ENCODE data around the gene POLDIP2. TPM values are rescaled to one million over a fixed set of nuclear protein-coding genes. Genes with fewer than 3 reads are reported as not detected.

Gene POLDIP2
- total RNA-seq, 1 donor from 2014 or later = 160 TPM

DNA sequence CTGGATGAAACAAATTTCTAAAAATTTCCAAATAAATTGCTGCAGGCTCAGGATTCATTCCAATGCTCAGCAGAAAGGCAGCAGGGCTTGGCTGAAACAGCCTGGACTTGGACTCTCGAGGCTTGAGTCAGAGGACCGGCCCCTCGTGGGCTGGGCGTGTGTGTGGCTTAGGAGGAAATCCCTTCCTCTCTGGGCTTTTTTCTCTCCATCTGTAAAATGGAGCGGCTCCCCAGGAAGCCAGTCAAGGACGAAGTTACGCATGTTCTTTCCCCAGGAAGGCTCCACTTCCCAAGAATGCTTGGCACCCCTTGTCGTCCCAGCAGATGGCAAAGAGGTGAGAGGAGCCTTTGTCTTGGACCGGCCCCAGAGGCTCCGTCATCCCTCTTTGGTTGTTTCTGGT is 35.2 kb upstream of the POLDIP2 start:
- intact Hi-C loops (cut with DNase I) = no loop called here
- ATAC-seq (no peak), DNase-seq (ENCODE audit: missing footprints) (no peak)

DNA sequence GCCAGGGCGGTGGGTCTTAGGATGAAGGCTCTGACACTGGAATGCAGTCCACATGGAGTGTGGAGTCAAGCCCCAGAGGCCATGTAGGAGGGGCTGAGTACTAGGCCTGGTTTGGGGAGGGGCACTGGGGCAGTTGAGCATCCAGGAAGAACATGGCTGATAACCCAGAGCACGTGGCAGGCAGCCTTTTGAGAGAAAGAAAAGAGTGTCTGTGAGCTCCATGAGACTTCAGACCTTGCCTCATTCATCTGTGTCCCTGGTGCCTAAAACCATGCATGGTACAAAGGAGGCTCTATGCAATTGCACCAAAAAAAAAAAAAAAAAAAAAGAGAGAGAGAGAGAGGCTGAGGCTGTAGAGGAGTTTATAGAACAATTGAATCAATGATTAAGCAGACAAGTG is 34.1 kb upstream of the POLDIP2 start:
- intact Hi-C loops (cut with DNase I) = no loop called here
- ATAC-seq = no peak
- DNase-seq (ENCODE audit: missing footprints) = no peak

DNA sequence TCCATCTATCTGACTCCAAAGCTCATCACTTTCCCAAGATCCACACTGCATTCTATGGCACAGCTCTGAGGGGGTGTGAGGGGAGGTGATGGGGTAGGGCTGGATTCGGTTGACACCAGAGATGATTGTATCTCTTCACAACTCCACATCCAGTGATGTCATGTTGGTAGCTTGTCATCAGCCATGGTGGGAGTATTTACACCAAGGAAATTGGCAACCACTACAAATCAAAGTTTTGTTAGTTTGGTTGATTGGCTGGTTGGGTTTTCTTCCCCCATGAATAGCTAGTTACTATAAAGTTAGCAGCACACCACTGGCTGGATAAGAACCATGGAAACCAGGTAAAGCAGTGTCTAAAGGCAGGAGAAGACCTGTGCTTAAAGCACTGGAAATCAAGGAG is 33.7 kb upstream of the POLDIP2 start:
- ATAC-seq (no peak), DNase-seq (ENCODE audit: missing footprints) (no peak)
- intact Hi-C loops (cut with DNase I) = no loop called here

DNA sequence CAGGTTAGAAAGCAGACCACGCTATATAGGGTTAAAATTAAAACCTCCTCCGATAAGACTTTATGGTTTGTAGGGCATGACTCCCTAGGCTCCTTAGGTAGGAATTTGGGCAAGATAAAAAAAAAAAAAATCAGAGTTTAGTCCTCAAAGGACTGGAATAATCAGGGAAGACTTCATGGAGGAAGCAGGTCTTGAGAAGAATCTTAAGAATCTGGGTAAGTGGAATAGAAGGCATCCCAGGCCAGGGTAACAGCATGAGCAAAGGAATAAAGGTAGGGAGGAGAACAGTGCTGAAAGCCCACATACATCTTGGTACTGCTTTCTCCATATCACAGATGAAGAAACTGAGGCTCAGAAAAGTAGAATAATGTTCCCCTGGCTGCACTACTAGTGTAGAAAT is 33.2 kb upstream of the POLDIP2 start:
- intact Hi-C loops (cut with DNase I) = no loop called here
- DNase-seq (ENCODE audit: missing footprints) (no peak), ATAC-seq (no peak)

DNA sequence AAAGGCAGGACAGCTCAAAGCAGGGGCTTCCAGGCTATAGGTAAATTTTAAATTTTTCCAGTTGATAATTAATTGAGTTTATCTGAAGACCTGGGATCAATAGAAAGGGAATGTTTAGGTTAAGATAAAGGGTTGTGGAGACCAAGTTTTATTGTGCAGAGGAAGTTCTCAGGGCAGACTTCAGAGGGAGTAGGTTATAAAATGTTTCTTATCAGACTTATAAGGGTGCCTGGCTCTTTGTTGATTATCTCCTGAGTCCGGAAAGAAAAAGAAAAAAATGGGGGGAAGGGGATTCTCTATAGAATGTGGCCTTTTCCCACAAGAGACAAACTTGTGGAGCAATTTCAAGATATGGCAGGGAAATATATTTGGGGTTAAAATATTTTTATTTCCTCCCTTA is 32.8 kb upstream of the POLDIP2 start:
- no peak for ATAC-seq
- DNase-seq (ENCODE audit: missing footprints) = no peak
- intact Hi-C loops (cut with DNase I) = no loop called here

DNA sequence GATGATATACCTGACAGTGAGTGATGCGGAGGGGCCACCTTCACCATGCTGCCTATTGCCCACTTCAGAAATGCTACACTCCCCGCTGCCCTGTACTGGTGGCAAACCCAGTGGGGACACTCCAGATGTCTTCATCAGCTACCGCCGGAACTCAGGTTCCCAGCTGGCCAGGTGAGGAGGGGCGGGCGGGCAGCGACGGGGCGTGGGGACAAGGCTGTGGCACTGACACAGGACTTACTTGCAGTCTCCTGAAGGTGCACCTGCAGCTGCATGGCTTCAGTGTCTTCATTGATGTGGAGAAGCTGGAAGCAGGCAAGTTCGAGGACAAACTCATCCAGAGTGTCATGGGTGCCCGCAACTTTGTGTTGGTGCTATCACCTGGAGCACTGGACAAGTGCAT is 30.8 kb upstream of the POLDIP2 start:
- intact Hi-C loops (cut with DNase I) = no loop called here
- ATAC-seq (no peak), DNase-seq (ENCODE audit: missing footprints) (no peak)

DNA sequence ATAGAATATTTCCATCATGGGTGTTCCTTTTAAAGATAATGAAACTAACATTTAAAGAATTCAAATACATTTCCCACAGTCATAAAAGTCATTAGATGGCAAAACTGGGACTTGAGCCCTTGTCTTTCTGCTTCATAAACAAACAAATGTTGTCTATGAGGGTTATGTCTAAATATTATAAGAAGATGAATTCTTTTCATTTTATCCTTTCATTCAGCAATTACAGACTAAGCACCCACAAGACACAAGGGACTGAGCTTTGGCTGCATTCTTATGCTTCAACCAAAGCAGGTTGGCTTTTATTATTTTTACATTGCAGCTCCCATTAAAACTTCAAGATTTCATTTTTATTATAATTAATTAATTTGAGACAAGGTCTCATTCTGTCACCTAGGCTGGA is 29.1 kb upstream of the POLDIP2 start:
- intact Hi-C loops (cut with DNase I) = no loop called here
- no peak for DNase-seq (ENCODE audit: missing footprints)
- ATAC-seq = no peak

DNA sequence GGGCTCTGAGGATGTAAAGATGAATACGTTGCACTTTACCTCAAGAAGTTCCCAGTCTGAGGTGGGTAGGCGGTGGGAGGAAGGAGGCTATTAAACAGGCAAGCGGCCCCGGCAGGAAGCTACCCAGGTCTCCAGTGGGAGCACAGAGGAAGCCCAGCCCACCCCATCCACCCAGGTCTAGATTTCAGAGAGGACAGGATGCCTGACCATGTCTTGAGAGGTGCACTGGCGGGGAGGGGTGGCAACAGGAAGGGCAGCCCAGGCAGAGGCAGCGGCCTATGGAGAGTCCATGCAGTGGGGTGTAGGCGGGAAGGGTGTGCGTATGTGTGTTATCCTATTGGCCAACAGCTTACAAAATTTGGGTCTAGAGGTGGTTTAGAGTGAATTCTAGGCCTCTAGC is 28.1 kb upstream of the POLDIP2 start:
- intact Hi-C loops (cut with DNase I) = no loop called here
- ATAC-seq (no peak), DNase-seq (ENCODE audit: missing footprints) (no peak)

DNA sequence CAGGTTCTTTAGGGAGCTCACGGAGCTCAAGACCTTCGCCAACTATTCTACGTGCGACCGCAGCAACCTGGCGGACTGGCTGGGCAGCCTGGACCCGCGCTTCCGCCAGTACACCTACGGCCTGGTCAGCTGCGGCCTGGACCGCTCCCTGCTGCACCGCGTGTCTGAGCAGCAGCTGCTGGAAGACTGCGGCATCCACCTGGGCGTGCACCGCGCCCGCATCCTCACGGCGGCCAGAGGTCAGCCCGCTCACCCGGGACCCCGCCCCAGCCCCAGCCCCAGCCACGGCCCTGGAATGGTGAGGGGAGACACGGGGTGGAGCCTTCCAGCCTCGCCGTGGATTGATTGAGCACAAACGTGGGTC is 27.7 kb upstream of the POLDIP2 start:
- DNase-seq (ENCODE audit: missing footprints) = no peak
- no peak for ATAC-seq
- intact Hi-C loops (cut with DNase I) = no loop called here

DNA sequence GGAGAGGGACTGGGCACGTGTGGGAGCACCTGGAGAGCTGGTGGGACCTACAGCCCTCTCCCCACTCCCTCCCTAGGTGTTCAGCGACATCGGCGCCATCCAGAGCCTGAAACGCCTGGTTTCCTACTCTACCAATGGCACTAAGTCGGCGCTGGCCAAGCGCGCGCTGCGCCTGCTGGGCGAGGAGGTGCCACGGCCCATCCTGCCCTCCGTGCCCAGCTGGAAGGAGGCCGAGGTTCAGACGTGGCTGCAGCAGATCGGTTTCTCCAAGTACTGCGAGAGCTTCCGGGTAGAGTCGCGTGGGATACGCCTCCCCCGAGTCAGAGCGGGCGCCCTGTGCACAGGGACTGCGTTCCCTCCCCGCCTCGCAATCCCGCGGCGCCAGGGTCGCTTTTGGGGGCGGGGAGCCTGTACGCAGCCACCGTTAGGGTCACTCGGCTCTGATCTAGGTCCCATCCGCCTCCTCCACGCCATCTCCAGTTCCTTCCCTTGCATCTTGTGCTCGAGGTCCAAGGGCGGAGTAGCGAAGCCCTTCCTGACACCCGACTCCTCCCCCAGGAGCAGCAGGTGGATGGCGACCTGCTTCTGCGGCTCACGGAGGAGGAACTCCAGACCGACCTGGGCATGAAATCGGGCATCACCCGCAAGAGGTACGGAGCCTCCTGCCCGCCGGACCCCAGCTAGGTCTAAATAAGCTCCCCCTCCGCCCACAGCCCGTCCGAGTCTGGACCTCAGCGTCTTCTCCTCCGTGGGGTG is 27.1 kb upstream of the POLDIP2 start:
- peak; percentile 77 for DNase-seq (ENCODE audit: missing footprints)
- ATAC-seq = peak; percentile 78
- intact Hi-C loops (cut with DNase I) = no loop called here

DNA sequence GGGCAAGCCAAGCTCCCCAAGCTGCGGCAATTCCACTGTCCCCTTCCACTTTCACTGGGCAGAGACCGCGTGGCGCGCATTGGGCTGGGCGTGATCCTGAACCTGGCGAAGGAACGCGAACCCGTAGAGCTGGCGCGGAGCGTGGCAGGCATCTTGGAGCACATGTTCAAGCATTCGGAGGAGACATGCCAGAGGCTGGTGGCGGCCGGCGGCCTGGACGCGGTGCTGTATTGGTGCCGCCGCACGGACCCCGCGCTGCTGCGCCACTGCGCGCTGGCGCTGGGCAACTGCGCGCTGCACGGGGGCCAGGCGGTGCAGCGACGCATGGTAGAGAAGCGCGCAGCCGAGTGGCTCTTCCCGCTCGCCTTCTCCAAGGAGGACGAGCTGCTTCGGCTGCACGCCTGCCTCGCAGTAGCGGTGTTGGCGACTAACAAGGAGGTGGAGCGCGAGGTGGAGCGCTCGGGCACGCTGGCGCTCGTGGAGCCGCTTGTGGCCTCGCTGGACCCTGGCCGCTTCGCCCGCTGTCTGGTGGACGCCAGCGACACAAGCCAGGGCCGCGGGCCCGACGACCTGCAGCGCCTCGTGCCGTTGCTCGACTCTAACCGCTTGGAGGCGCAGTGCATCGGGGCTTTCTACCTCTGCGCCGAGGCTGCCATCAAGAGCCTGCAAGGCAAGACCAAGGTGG is 24.0 kb upstream of the POLDIP2 start:
- intact Hi-C loops (cut with DNase I) = no loop called here
- no peak for ATAC-seq
- no peak for DNase-seq (ENCODE audit: missing footprints)

DNA sequence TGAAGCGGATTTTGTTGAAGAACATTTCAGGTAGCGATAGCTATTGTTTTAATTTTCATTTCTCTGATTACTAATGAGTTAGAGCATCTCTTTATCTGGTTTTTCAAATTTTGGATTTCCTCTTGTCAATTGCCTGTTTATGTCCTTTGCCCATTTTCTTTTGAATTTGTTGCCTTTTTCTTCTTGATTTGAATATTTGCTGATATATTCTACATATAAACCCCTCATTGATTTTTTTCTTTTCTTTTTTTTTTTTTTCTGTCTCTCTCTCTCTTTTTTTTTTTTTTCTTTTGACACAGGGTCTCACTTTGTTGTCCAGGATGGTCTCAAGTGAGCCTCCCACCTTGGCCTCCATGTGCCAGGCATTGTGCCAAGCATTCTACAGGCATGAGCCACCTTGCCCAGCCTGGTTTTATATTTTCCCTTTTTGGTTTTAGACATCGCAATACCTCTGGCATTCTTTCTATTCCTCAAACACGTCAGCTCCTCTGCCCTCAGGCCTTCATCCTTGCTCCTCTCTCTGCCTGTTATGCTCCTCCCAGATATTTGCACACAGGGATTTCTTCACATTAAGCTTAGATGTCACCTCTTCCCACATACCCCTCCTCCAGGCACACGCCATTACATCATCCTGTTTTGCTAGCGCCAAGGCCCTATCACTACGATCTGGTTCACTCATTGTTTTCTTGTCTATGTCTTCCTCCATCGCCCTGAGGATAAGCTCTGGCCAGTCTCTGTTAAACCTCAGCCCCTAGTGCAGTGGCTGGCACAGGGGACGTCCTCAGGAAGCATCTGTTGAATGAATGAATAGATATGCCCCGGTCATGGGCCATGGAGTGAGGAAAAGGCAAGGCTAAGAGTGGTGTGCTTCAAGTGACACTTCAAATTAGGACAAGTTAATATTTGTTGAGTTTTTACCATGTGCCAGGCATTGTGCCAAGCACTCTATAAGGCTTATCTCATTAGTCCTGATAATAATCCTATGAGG is 22.8 kb upstream of the POLDIP2 start:
- intact Hi-C loops (cut with DNase I) = no loop called here
- DNase-seq (ENCODE audit: missing footprints) (no peak), ATAC-seq (no peak)

DNA sequence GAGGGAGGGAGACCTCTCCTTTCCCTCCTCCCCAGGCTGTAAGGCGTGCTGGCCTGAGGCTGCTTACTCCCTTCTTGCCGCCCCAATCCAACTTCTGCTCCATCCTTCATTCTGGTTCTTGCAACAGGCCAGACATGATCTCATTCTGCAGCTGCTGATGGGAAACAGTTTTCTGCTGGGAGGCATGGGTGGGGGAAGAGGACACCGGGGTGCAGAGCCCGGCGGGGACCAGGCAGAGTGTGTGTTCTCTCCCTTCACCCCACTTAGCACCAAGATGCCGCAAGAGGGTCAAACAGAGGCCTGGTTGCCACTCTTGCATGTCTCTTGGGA is 15.6 kb upstream of the POLDIP2 start:
- DNase-seq (ENCODE audit: missing footprints) = no peak
- intact Hi-C loops (cut with DNase I) = no loop called here
- no peak for ATAC-seq

DNA sequence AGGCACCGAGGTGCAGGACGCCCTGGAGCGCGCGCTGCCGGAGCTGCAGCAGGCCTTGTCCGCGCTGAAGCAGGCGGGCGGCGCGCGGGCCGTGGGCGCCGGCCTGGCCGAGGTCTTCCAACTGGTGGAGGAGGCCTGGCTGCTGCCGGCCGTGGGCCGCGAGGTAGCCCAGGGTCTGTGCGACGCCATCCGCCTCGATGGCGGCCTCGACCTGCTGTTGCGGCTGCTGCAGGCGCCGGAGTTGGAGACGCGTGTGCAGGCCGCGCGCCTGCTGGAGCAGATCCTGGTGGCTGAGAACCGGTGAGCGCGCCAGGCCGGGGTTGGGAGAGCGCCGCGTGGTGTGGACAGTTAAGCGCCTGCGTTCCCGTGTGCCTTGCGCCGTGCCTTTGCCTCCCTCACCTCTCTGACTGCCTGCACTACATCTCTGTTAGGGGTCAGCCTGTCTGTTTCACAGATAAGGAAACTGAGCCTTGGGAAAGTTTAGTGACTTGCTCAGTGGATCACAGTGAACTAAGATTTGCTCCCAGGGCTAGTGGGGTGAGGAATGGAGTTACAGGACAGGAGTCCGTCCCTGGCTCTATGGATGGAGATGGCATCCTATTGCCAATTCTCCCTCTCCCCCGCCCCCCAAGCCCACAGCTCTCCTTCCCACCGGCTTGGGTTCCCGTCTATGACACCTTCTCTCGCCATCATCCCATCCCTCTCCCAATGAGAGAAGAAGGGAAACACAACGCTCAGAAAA is 15.0 kb upstream of the POLDIP2 start:
- DNase-seq (ENCODE audit: missing footprints) = no peak
- ATAC-seq = no peak
- intact Hi-C loops (cut with DNase I) = no loop called here

DNA sequence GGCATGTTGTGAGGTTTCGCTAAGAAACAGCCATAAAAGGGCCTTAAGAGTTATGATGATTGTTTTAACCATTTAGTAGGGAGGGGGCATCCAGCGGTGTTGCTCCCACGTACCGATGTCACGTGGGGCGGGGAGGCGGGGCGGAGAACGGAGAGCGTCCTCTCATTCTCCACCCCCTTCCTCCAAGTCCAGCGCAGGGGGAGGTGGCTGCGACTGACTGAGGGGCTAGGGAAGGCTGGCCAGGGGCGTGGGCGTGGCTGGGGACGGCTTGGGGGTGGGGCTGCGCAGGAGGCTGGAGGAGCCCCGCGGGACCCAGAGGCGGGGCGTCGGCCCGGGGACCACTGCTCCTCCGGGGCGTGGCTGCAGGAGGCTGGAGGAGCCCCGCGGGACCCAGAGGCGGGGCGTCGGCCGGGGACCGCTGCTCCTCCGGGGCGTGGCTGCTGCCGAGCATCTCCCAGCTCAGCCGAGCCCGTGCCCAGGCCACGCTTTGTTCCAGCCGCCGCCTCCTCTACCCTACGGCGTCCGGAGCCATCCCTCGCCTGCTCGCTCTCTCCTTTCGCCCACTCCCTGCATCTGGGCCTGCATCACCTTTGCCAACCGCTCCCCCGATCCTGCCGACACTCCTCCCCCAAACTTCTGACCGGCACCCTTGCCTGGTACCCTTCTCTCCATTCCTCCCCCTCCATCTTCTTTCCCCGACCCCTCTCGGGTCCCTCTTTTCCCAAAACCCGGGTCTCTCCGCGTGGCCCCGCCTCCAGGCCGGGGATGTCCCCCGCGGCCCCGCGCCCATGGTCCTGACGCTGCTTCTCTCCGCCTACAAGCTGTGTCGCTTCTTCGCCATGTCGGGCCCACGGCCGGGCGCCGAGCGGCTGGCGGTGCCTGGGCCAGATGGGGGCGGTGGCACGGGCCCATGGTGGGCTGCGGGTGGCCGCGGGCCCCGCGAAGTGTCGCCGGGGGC is 14.2 kb upstream of the POLDIP2 start, which contains the start of gene SARM1:
Gene SARM1, plus strand, starts transcription at position 450 of the 958 bp plus-strand sequence. Its CDS starts 339 bp downstream, at position 789.
- intact Hi-C loops (cut with DNase I) = no loop called here
- DNase-seq (ENCODE audit: missing footprints) = peak; percentile 94
- peak; percentile 89 for ATAC-seq

DNA sequence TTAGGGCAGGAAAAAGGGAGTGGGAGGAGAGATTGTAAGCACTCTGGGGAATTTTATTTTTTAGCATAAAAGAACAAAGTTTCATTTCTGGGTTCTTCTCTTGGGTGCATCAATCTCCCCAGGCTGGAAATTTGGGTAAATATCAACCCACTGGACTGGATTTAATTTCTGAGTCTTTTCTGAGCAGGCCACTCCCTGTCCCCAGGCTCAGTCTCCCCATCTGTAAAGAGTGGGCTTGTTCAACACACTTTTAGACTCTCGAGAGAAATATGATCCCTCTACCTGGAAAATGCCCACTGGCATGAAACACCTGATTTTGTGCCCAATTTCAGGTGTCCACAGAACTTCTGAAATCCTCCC is 13.4 kb upstream of the POLDIP2 start:
- ATAC-seq = no peak
- intact Hi-C loops (cut with DNase I) = no loop called here

DNA sequence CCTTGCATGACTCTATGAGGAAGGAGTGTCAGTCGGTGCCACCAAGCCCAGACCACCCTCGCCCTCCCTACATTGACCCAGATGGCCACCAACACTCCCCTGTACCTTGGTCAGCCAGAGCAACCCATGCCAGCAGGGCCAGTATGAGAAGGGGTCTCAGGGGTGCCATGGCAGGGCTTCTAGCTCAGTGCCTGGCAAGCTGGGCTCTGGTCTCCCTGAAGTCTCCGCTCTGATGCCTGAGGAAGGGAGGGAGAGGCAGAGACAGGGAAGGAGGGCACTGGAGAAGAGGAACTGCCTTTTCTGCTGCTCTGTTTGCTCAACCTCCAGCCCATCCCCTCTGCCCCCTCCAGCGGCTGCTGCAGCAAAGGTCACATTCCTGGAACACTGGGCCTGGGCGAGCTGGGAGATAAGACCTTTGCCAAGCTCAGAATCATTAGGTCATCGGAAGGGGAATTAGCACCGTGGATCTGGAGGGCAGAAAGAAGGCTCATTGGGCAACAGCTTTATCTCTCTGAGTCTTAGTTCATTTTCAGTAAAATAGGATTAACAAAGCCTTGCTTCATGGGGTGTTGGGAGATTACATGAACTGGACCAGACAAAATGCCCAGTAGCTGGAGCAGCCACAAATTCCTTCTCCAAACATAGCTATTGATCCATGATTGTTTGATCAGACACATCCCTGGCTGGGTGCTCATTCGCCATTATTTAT is 12.9 kb upstream of the POLDIP2 start, which contains the start of gene VTN:
Gene VTN, minus strand, starts transcription at position 273 of the 709 bp plus-strand sequence. Its CDS starts 104 bp downstream, at position 169.
- DNase-seq (ENCODE audit: missing footprints) = no peak
- intact Hi-C loops (cut with DNase I) = no loop called here
- ATAC-seq = peak; percentile 48

More for the DNA sequence above, 13.4 kb upstream of the POLDIP2 start:
- DNase-seq (ENCODE audit: missing footprints) = no peak
